HG03354 (cell line): Measurements from ENCODE around the gene RNF150.
"Not testable (repeated sequence)": the region's sequence is repeated elsewhere in the genome, so short reads cannot be mapped to it uniquely, and the experiment has no call there.

Experiments
- ATAC-seq: cut with Tn5 transposase; IDR thresholded peaks from one replicate; pipeline ENCODE4 v1.9.1; 2021; ENCODE audit warnings: mild to moderate bottlenecking; ENCODE audit not compliant: unreplicated experiment, poor library complexity, severe bottlenecking

RNF150 gene

DNA sequence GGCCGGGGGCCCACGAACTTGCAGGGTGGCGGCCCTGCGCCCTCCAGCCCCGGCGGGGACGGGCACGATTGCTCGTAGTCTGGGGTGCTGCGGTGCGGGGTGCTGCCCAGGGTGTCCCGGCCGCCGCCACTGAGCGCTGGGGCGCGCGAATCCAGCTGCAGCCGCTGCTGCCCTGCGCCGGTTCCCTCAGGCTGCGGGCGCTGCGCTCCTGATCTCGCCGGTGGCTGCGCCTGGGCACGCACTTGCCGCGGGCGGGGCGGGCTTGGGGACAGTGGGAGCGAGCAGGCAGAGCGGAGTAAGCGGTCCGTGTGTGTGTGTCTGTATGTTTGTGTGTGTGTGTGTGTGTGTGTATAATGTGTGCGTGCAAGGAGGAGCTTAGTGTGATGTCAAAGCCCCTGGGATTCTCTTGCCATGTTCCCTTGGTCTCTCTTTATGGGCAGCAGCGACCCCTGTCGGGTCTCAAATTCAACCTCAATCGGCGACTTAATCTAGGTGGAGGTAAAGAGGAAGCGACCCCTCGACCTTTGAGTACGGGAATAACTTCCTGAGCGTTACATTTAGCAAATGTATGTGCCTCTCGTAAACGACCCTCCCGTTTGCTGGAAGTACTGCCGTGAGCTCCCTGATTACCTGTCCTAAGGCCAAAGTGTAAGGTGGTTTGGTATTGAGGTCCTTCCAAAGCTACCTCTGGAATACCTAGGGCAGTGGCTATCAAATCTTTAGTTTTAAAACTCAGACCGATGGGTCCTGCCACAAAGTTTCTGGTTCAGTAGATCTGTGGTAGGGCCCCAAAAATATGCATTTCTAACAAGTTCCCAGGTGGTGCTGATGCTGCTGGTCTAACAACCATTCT lies at the start of gene RNF150:
TSS of gene RNF150 (minus strand) at position 324 of the 853 bp plus-strand sequence.
- ATAC-seq = peak; percentile 74

- peak; percentile 91 for ATAC-seq
Observed at GRCh38 chr4:141180991-141181761, 47.9 kb upstream of the RNF150 start.

GRCh38 chr4:141179474-141180373 lies 46.5 kb upstream of the RNF150 start:
- no peak for ATAC-seq

- no peak for ATAC-seq
Observed at GRCh38 chr4:141177171-141177570, 43.9 kb upstream of the RNF150 start.

- ATAC-seq = no peak
Observed at GRCh38 chr4:141174457-141174856, 41.2 kb upstream of the RNF150 start.

DNA sequence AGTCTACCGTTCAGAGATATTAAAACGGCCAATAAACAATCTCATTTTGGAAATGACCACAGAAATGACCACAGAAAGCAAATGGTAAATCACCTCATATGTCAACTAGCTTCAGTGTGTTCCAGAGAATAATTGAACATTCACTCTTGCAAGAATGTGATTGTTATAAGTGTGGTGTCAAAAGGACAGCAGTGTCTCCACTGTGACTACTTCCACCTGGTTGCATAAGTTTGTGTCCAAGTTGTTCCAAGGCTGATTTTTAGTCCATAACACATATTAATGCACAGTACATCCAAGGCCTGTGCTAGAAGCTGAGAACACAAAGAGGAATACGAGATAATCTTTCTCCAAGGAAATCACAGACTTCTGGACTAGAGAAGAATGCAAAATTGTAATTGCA lies 37.4 kb upstream of the RNF150 start:
- no peak for ATAC-seq

GRCh38 chr4:141169391-141169790 lies 36.1 kb upstream of the RNF150 start:
- ATAC-seq = no peak

DNA sequence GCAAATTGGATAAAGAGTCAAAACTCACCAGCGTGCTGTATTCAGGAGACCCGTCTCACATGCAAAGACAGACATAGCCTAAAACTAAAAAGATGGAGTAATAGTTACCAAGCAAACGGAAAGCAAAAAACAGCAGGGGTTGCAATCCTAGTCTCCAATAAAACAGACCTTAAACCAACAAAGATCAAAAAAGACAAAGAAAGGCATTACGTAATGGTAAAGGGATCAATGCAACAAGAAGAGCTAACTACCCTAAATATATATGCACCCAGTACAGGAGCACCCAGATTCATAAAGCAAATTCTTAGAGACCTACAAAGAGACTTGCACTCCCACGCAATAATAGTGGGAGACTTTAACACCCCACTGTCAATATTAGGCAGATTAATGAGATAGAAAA lies 31.7 kb upstream of the RNF150 start:
- ATAC-seq = not testable (repeated sequence)

- no peak for ATAC-seq
Observed at GRCh38 chr4:141159027-141159426, 25.8 kb upstream of the RNF150 start.

GRCh38 chr4:141158219-141158618 lies 24.9 kb upstream of the RNF150 start:
- ATAC-seq = no peak

GRCh38 chr4:141155586-141155985 lies 22.3 kb upstream of the RNF150 start:
- ATAC-seq = no peak

DNA sequence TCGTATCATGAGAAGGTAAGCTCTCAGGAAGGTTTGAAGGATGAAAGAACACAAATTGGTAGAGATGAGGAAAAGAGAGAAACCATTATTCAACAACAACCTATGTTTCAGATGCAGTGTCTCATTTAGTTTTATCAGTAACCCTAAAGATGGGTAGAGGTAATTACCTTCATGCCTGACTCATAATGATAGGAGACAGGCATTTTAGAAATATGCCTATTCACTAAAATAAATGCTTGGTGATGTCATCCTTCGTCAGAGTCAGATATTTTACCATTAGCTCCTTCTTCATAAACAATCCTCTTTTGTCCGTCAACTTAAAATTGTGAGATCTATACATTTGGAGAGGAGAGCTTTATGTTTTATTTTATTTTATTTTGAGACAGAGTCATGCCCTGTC lies 21.5 kb upstream of the RNF150 start:
- no peak for ATAC-seq

DNA sequence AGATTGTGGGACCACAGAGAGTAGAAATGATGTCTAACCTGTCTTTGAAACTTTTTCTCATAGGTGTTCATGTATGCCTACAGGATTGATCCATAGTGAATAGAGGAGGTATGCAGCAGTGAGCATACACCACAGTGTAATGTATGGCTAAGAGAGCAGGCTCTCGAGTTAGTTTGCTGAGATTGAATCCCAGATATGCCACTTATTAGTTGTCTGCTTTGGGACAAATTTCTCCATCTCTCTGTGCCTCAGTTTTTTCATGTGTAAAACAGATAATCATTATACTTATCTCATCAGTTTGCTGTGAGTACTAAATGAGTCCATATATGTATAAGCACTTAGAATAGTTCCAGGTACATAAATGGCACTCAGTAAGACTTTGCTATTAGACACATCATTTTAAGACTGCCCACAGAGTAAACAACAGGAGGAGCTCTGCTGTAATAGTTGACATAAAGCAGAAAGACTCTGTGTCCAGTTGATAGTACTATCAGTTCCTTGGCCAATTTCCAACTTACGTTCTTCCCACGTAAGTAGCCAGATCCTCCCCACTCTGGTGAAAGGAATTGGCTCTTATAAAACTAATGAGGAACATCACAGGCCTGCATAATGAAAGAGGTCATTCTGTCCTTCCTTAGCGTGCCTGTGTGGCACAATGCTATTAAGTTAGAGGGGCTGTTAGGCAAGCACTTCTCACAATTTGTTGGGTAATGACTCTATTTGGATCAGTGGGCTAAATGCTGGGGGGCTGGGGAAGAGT lies 20.7 kb upstream of the RNF150 start:
- ATAC-seq = no peak

DNA sequence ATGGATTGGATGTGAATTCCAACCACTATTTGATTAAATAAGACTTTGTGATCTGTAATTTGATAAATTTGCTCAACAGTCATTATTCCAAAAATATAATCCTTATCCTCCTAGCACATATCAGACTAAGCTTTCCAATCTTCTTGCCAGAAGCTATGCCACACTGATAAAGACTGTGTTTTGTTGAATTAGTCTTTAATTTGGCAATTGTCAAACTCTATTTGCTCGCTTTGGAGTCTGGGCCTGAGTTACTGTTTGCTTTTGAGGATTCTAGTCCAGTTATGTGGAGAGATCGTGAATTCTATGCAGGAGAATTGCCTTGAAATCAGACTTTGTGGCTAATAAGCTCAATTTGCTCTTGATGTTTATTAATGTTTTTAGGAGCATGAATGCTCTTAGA lies 10.9 kb upstream of the RNF150 start:
- no peak for ATAC-seq

DNA sequence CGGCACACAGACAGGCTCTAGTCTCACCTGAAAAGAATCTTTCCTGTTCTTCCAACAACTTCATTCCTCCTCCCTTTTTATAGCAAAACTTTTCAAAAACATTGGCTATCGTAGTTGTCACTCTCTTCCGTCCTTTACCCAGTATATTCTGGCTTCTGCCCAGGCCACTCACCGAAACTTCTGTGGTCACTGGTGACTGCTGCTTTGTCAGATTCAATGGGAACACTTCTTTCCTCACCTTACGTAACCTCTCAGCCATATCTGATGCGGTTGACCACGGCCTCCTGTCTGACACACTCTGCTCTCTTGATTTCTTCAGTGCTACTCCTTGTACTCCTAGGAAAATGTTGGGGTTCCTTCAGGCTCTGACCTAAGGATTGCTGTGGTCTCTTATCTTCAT lies 9.2 kb upstream of the RNF150 start:
- no peak for ATAC-seq

DNA sequence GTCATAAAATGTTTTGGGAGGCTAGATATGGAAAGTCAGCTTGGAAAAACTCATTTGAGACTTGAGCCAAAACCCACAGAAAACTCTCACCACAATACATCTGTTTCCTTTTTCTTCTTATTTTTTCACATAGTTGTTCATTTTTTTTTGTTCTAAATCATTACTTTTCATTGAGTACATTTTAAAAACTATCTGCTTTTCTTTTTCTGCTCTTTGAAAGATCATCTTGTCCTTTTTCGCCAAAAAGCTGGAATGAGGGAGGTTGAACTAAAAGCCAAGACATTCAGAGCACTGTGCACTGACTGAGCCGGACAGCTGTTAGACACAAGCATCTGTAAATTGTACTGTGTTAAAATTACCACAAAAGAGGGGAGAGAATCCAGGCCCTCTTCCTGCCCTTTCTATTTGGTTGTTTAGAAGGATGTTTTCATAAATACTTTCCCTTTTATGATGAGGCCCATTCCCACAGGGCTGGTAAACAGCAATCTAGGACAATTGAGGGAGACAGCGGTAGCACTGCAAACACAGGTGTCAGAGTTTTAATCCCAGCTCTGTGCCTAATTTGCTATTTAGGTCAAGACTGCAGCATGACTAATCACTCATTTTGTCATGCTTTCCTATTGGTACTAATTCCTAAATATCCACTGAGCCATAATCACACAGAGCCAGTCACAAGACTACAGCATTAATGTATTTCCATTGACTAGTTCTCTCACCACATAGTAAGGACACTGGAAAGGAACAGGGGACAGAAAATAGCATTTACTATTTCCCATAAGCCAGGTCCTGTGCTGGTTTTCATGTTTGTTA lies 7.3 kb upstream of the RNF150 start:
- no peak for ATAC-seq

- no peak for ATAC-seq
Observed at GRCh38 chr4:141133999-141134995, 1.0 kb upstream of the RNF150 start.
